ENCODE data around the gene ACTA1. TPM values are rescaled to one million over a fixed set of nuclear protein-coding genes. Genes with fewer than 3 reads are reported as not detected.

ACTA1 gene
- total and polyA plus RNA-seq, 4 donors: 0.06 to 0.33 (median 0.08) TPM; not detected in 1

GRCh38 chr1:229445828-229446227 lies 11.9 kb upstream of the ACTA1 start:
- WGBS: 99% methylated on average over 4 of the region's 4 CpGs
- H3K4me1 ChIP-seq (ENCODE audit: control insufficient read depth in 4 of 4, insufficient read depth in 4 of 4, low read length in 3 of 4): no peaks in the 10 kb centered on the region
- H3K9me3 ChIP-seq (ENCODE audit: control insufficient read depth in 4 of 4, low read length in 3 of 4): no peaks in the 10 kb centered on the region
- TF ChIP-seq ATF3 (IDR thresholded peaks at IDR 0.05) (no peak), HNF4G (IDR thresholded peaks at IDR 0.05) (no peak), GABPA (IDR thresholded peaks at IDR 0.05 in 1 of 2, conservative IDR thresholded peaks at IDR 0.05 in 1 of 2) (no peak), ZBTB33 (IDR thresholded peaks at IDR 0.05) (no peak), YY1 (IDR thresholded peaks at IDR 0.05) (no peak), TAF1 (conservative IDR thresholded peaks at IDR 0.05) (no peak), FOXA2 (IDR thresholded peaks at IDR 0.05) (no peak), CTCF (IDR thresholded peaks at IDR 0.05; ENCODE audit: low read depth, low read length, missing input control) (no peak), RAD21 (IDR thresholded peaks at IDR 0.05) (no peak), JUND (IDR thresholded peaks at IDR 0.05) (no peak), RXRA (IDR thresholded peaks at IDR 0.05) (no peak), HNF4A (conservative IDR thresholded peaks at IDR 0.05) (no peak), NR2F2 (IDR thresholded peaks at IDR 0.05) (no peak)
- TF ChIP-seq, protein P1, sequence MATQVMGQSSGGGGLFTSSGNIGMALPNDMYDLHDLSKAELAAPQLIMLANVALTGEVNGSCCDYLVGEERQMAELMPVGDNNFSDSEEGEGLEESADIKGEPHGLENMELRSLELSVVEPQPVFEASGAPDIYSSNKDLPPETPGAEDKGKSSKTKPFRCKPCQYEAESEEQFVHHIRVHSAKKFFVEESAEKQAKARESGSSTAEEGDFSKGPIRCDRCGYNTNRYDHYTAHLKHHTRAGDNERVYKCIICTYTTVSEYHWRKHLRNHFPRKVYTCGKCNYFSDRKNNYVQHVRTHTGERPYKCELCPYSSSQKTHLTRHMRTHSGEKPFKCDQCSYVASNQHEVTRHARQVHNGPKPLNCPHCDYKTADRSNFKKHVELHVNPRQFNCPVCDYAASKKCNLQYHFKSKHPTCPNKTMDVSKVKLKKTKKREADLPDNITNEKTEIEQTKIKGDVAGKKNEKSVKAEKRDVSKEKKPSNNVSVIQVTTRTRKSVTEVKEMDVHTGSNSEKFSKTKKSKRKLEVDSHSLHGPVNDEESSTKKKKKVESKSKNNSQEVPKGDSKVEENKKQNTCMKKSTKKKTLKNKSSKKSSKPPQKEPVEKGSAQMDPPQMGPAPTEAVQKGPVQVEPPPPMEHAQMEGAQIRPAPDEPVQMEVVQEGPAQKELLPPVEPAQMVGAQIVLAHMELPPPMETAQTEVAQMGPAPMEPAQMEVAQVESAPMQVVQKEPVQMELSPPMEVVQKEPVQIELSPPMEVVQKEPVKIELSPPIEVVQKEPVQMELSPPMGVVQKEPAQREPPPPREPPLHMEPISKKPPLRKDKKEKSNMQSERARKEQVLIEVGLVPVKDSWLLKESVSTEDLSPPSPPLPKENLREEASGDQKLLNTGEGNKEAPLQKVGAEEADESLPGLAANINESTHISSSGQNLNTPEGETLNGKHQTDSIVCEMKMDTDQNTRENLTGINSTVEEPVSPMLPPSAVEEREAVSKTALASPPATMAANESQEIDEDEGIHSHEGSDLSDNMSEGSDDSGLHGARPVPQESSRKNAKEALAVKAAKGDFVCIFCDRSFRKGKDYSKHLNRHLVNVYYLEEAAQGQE (IDR thresholded peaks at IDR 0.05): no peak
- no peaks in the 10 kb centered on the region for H3K27me3 ChIP-seq (ENCODE audit: control insufficient read depth in 4 of 4, insufficient read depth in 4 of 4, low read length in 3 of 4)
- no peak overlapping the region for H3K4me3 ChIP-seq (ENCODE audit: low read depth in 1 of 3, low read length in 3 of 3)
- H3K9ac ChIP-seq (ENCODE audit: low read depth in 1 of 2, low read length in 2 of 2): no peak overlapping the region
- DNase-seq (ENCODE audit: low spot score): no peak
- H3K36me3 ChIP-seq (ENCODE audit: control insufficient read depth in 4 of 4, insufficient read depth in 3 of 4, low read depth in 1 of 4, low read length in 3 of 4): peaks cover 7 to 31% (median 22%) of the 10 kb centered on the region in 4 donors
- H3K27ac ChIP-seq (ENCODE audit: low read depth in 1 of 2, low read length in 2 of 2): no peak overlapping the region

DNA sequence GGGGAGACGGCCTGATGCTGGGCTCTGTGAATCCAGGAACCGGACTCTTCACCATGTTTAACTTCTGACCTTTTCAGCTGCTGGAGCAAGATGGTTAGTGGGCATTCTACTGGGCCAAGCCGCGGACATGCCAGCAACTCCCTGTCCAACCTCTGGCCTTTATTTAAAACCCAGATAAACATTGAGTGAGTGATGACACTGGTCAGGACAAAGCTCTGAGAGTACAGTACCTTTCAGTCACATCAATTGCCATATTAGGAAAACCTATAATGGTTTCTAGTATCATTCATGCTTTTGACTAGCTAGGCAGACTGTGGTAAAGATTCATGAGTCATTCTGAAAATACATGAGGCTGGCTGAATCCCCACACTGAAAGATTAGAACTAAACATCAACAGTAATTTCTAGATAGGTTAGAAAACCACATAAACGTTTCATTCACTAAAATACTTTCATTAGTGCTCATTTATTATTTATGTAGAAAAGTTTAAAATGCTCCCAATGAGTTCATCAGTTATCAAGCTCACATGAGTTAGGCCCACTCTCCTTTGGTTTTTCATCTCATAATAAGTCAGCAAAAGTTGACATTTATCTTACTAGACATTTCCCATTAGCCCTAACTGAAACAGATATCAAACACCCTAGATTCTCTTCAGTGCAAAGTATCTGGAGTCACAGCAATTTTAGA lies 7.1 kb upstream of the ACTA1 start:
- Histone ChIP-seq H3K9ac (ENCODE audit: low read depth in 1 of 2, low read length in 2 of 2) (no peak overlapping the region), H3K4me1 (ENCODE audit: control insufficient read depth in 4 of 4, insufficient read depth in 4 of 4, low read length in 3 of 4) (no peaks in the 10 kb centered on the region), H3K4me3 (ENCODE audit: low read depth in 1 of 3, low read length in 3 of 3) (no peak overlapping the region), H3K27me3 (ENCODE audit: control insufficient read depth in 4 of 4, insufficient read depth in 4 of 4, low read length in 3 of 4) (no peaks in the 10 kb centered on the region), H3K36me3 (ENCODE audit: control insufficient read depth in 4 of 4, insufficient read depth in 3 of 4, low read depth in 1 of 4, low read length in 3 of 4) (peaks cover 7 to 20% (median 17%) of the 10 kb centered on the region in 4 donors), H3K27ac (ENCODE audit: low read depth in 1 of 2, low read length in 2 of 2) (no peak overlapping the region), H3K9me3 (ENCODE audit: control insufficient read depth in 4 of 4, low read length in 3 of 4) (no peaks in the 10 kb centered on the region)
- no peak for DNase-seq (ENCODE audit: low spot score)
- 75% methylated on average over 5 of the region's 5 CpGs for WGBS
- TF ChIP-seq HNF4A (conservative IDR thresholded peaks at IDR 0.05) (no peak), YY1 (IDR thresholded peaks at IDR 0.05) (no peak), FOXA1 (IDR thresholded peaks at IDR 0.05) (no peak), FOXA2 (IDR thresholded peaks at IDR 0.05) (no peak), TAF1 (conservative IDR thresholded peaks at IDR 0.05) (no peak), CTCF (IDR thresholded peaks at IDR 0.05; ENCODE audit: low read depth, low read length, missing input control) (no peak), MAX (IDR thresholded peaks at IDR 0.05) (no peak), RXRA (IDR thresholded peaks at IDR 0.05) (no peak), NR2F2 (IDR thresholded peaks at IDR 0.05) (no peak), GABPA (IDR thresholded peaks at IDR 0.05 in 1 of 2, conservative IDR thresholded peaks at IDR 0.05 in 1 of 2) (no peak), SP1 (IDR thresholded peaks at IDR 0.05) (no peak), EGR1 (IDR thresholded peaks at IDR 0.05; ENCODE audit: low read depth in 2 of 2) (no peak), ZBTB33 (IDR thresholded peaks at IDR 0.05) (no peak), ATF3 (IDR thresholded peaks at IDR 0.05) (no peak)
